ENCODE data around the gene GAPDH. TPM values are rescaled to one million over a fixed set of nuclear protein-coding genes. Genes with fewer than 3 reads are reported as not detected.
A peak's percentile ranks its signal among the peaks of the same experiment; 100 is the strongest.
"Not testable (repeated sequence)": the region's sequence is repeated elsewhere in the genome, so short reads cannot be mapped to it uniquely, and the experiment has no call there.

The GAPDH gene
- total RNA-seq, 5 donors from 2014 or later (not counting 1 experiment from before 2014, with no cell fraction given), result 500 to 643 (median 605) TPM

GRCh38 chr12:6554168-6555017, 20.1 kb downstream of the GAPDH start:
- H3K4me3 Mint-ChIP-seq, result peak overlapping the region; percentile 89 to 93 (median 90)
- no peak overlapping the region for H3K27ac ChIP-seq (ENCODE audit: low read length)
- H3K27ac Mint-ChIP-seq, result peak overlapping the region; percentile 75 to 84
- peak; percentile 46 to 61 (median 58) for ATAC-seq (replicated peaks in 1 of 4)
- peaks cover 15 to 69% of the 10 kb centered on the region in 2 experiments for H3K4me1 ChIP-seq (ENCODE audit: control insufficient read depth in 1 of 2, extremely low read depth in 1 of 2, insufficient read depth in 2 of 2, low read length in 2 of 2)
- H3K4me3 ChIP-seq (ENCODE audit: control insufficient read depth in 1 of 2, extremely low read depth in 1 of 2, low read length in 1 of 2), result peak overlapping the region; percentile 70 to 81
- peaks cover under 1% of the 10 kb centered on the region for H3K36me3 Mint-ChIP-seq
- ChIA-PET POLR2A (no interaction called here), CTCF (interaction anchor here (0.6 to 2.6 kb wide), 5 partner anchors 14 to 224 kb away, joined by 3 to 13 read pairs (median 5); partner anchors contain the start of gene NOP2 (in 1 of the 2))
- peaks cover 50 to 59% (median 50%) of the 10 kb centered on the region in 3 donors for H3K4me1 Mint-ChIP-seq
- H3K27me3 Mint-ChIP-seq, result no peaks in the 10 kb centered on the region
- H3K36me3 ChIP-seq (ENCODE audit: control insufficient read depth in 2 of 2, extremely low read depth in 1 of 2, insufficient read depth in 1 of 2, low read length in 1 of 2), result peaks cover 0 to 42% of the 10 kb centered on the region in 2 donors
- no peaks in the 10 kb centered on the region for H3K9me3 ChIP-seq
- 46% methylated on average over 16 of the region's 22 CpGs for whole genome bisulfite sequencing (ENCODE audit: insufficient coverage)
- no peaks in the 10 kb centered on the region for H3K27me3 ChIP-seq (replicated peaks in 1 of 2; ENCODE audit: control insufficient read depth in 2 of 2, extremely low read depth in 1 of 2, insufficient read depth in 2 of 2, low read length in 1 of 2)
- DNase-seq, result peak in 34 of 35 experiments; percentile 32 to 79 (median 59)
- no peaks in the 10 kb centered on the region for H3K9me3 Mint-ChIP-seq

GRCh38 chr12:6555018-6555691, 20.8 kb downstream of the GAPDH start:
- H3K9me3 ChIP-seq, result no peaks in the 10 kb centered on the region
- no peaks in the 10 kb centered on the region for H3K9me3 Mint-ChIP-seq
- peak overlapping the region; percentile 36 to 75 for H3K27ac Mint-ChIP-seq
- peaks cover 9% of the 10 kb centered on the region for H3K36me3 Mint-ChIP-seq
- H3K4me1 ChIP-seq (ENCODE audit: control insufficient read depth in 1 of 2, extremely low read depth in 1 of 2, insufficient read depth in 2 of 2, low read length in 2 of 2), result peaks cover 15 to 66% of the 10 kb centered on the region in 2 experiments
- ChIA-PET CTCF (interaction anchor here (0.7 to 1.4 kb wide), 2 partner anchors 13 to 132 kb away, joined by 3 to 5 read pairs; partner anchors contain the start of gene NOP2 (in 1 of the 2)), POLR2A (no interaction called here)
- H3K4me3 ChIP-seq (ENCODE audit: control insufficient read depth in 1 of 2, extremely low read depth in 1 of 2, low read length in 1 of 2), result peak overlapping the region; percentile 70 to 81
- no peaks in the 10 kb centered on the region for H3K27me3 ChIP-seq (replicated peaks in 1 of 2; ENCODE audit: control insufficient read depth in 2 of 2, extremely low read depth in 1 of 2, insufficient read depth in 2 of 2, low read length in 1 of 2)
- H3K36me3 ChIP-seq (ENCODE audit: control insufficient read depth in 2 of 2, extremely low read depth in 1 of 2, insufficient read depth in 1 of 2, low read length in 1 of 2), result peaks cover 5 to 42% of the 10 kb centered on the region in 2 donors
- peak overlapping the region; percentile 89 to 93 (median 91) for H3K4me3 Mint-ChIP-seq
- ATAC-seq (replicated peaks in 1 of 4) (peak in 2 of 4 experiments; percentile 3 to 16), DNase-seq (no peak)
- H3K27me3 Mint-ChIP-seq, result no peaks in the 10 kb centered on the region
- 4% methylated on average over 59 of the region's 61 CpGs for WGBS (ENCODE audit: insufficient coverage)
- H3K4me1 Mint-ChIP-seq, result peaks cover 48 to 61% (median 50%) of the 10 kb centered on the region in 3 donors
- no peak overlapping the region for H3K27ac ChIP-seq (ENCODE audit: low read length)

- Histone ChIP-seq H3K4me1 (ENCODE audit: control insufficient read depth in 1 of 2, extremely low read depth in 1 of 2, insufficient read depth in 2 of 2, low read length in 2 of 2) (peaks cover 15 to 57% of the 10 kb centered on the region in 2 experiments), H3K4me3 (ENCODE audit: control insufficient read depth in 1 of 2, extremely low read depth in 1 of 2, low read length in 1 of 2) (peak overlapping the region in 1 of 2 donors; percentile 70), H3K36me3 (ENCODE audit: control insufficient read depth in 2 of 2, extremely low read depth in 1 of 2, insufficient read depth in 1 of 2, low read length in 1 of 2) (peaks cover 5 to 43% of the 10 kb centered on the region in 2 donors)
- H3K9me3 ChIP-seq; ATAC-seq (replicated peaks in 1 of 4); H3K27me3 ChIP-seq (replicated peaks in 1 of 2; ENCODE audit: control insufficient read depth in 2 of 2, extremely low read depth in 1 of 2, insufficient read depth in 2 of 2, low read length in 1 of 2); H3K27me3 Mint-ChIP-seq; H3K9me3 Mint-ChIP-seq; DNase-seq; H3K27ac ChIP-seq (ENCODE audit: low read length): not testable (repeated sequence)
- ChIA-PET CTCF (interaction anchor here (0.6 to 1.2 kb wide), 3 partner anchors 24 to 211 kb away, joined by 3 to 7 read pairs (median 4); no protein-coding TSS in a partner anchor), POLR2A (interaction anchor here in 1 of 2 donors (0.7 kb wide), 1 partner anchor 17 kb away, joined by 6 read pairs; no protein-coding TSS in a partner anchor)
- WGBS (ENCODE audit: insufficient coverage), result 81% methylated on average over 3 of the region's 7 CpGs
- Mint-ChIP-seq H3K27ac (peak overlapping the region; percentile 78), H3K4me3 (peak overlapping the region; percentile 88 to 93 (median 91)), H3K4me1 (peaks cover 46 to 58% (median 46%) of the 10 kb centered on the region in 3 donors), H3K36me3 (peaks cover 18% of the 10 kb centered on the region)
These were observed 22.1 kb downstream of the GAPDH start for GRCh38 chr12:6556496-6556817.

GRCh38 chr12:6556857-6557256, 22.5 kb downstream of the GAPDH start:
- POLR2A ChIA-PET, result interaction anchor here (0.6 to 0.7 kb wide), 2 partner anchors 17 to 39 kb away, joined by 3 to 6 read pairs; no protein-coding TSS in a partner anchor

GRCh38 chr12:6558014-6558760, 23.9 kb downstream of the GAPDH start:
- CTCF ChIA-PET, result interaction anchor here (0.6 to 1.3 kb wide), 15 partner anchors 7 to 460 kb away, joined by 3 to 12 read pairs (median 4); partner anchors contain the start of genes C12orf57 (in 1 of the 2), CD4 (in 1 of the 2), LPCAT3 (in 1 of the 2) and RNU7-1 (in 1 of the 2)
- H3K27ac ChIP-seq (ENCODE audit: low read length); H3K9me3 Mint-ChIP-seq; H3K4me3 Mint-ChIP-seq; H3K4me3 ChIP-seq (ENCODE audit: control insufficient read depth in 1 of 2, extremely low read depth in 1 of 2, low read length in 1 of 2); H3K27me3 ChIP-seq (replicated peaks in 1 of 2; ENCODE audit: control insufficient read depth in 2 of 2, extremely low read depth in 1 of 2, insufficient read depth in 2 of 2, low read length in 1 of 2); H3K27me3 Mint-ChIP-seq; H3K9me3 ChIP-seq: not testable (repeated sequence)
- peak in 24 of 35 experiments; percentile 33 to 81 (median 48) for DNase-seq
- WGBS (ENCODE audit: insufficient coverage), result no CpG with 5 or more reads among the region's 14 CpGs
- peak in 1 of 4 experiments; percentile 28 for ATAC-seq (replicated peaks in 1 of 4)
- peaks cover 28 to 46% (median 39%) of the 10 kb centered on the region in 3 donors for H3K4me1 Mint-ChIP-seq
- Histone ChIP-seq H3K36me3 (ENCODE audit: control insufficient read depth in 2 of 2, extremely low read depth in 1 of 2, insufficient read depth in 1 of 2, low read length in 1 of 2) (peaks cover 5 to 47% of the 10 kb centered on the region in 2 donors), H3K4me1 (ENCODE audit: control insufficient read depth in 1 of 2, extremely low read depth in 1 of 2, insufficient read depth in 2 of 2, low read length in 2 of 2) (peaks cover 13 to 47% of the 10 kb centered on the region in 2 experiments)
- POLR2A ChIA-PET, result interaction anchor here in 1 of 2 donors (0.6 to 0.7 kb wide), 2 partner anchors 37 to 93 kb away, joined by 3 to 8 read pairs; no protein-coding TSS in a partner anchor
- H3K36me3 Mint-ChIP-seq, result peaks cover 30% of the 10 kb centered on the region
- peak overlapping the region; percentile 65 to 66 for H3K27ac Mint-ChIP-seq

More at GRCh38 chr12:6556857-6557256, 22.5 kb downstream of the GAPDH start:
- WGBS (ENCODE audit: insufficient coverage), result 100% methylated on average over 1 of the region's 4 CpGs
- Mint-ChIP-seq H3K27me3 (no peaks in the 10 kb centered on the region), H3K4me1 (peaks cover 42 to 55% (median 45%) of the 10 kb centered on the region in 3 donors), H3K9me3 (no peaks in the 10 kb centered on the region), H3K36me3 (peaks cover 22% of the 10 kb centered on the region), H3K4me3 (peak overlapping the region; percentile 88 to 93 (median 91)), H3K27ac (peak overlapping the region; percentile 78)
- H3K27ac ChIP-seq (ENCODE audit: low read length), result no peak overlapping the region
- H3K9me3 ChIP-seq, result no peaks in the 10 kb centered on the region
- no peak overlapping the region for H3K4me3 ChIP-seq (ENCODE audit: control insufficient read depth in 1 of 2, extremely low read depth in 1 of 2, low read length in 1 of 2)
- peaks cover 5 to 43% of the 10 kb centered on the region in 2 donors for H3K36me3 ChIP-seq (ENCODE audit: control insufficient read depth in 2 of 2, extremely low read depth in 1 of 2, insufficient read depth in 1 of 2, low read length in 1 of 2)
- CTCF ChIA-PET, result interaction anchor here (0.6 to 1.3 kb wide), 5 partner anchors 21 to 210 kb away, joined by 3 to 7 read pairs (median 4); partner anchors contain the start of gene ZNF384 (in 1 of the 2)
- DNase-seq, result no peak
- ATAC-seq (replicated peaks in 1 of 4), result no peak
- peaks cover 15 to 53% of the 10 kb centered on the region in 2 experiments for H3K4me1 ChIP-seq (ENCODE audit: control insufficient read depth in 1 of 2, extremely low read depth in 1 of 2, insufficient read depth in 2 of 2, low read length in 2 of 2)
- no peaks in the 10 kb centered on the region for H3K27me3 ChIP-seq (replicated peaks in 1 of 2; ENCODE audit: control insufficient read depth in 2 of 2, extremely low read depth in 1 of 2, insufficient read depth in 2 of 2, low read length in 1 of 2)

Measured in T-cell (primary cell).